ENCODE measurements around the gene NKPD1. TPM values are rescaled to one million over a fixed set of nuclear protein-coding genes. Genes with fewer than 3 reads are reported as not detected.

NKPD1 gene
- total RNA-seq, 3 donors from 2014 or later = 0.16 to 1.3 (median 1.0) TPM

GRCh38 chr19:45145270-45146189 is 15.3 kb downstream of the NKPD1 start:
- Histone ChIP-seq H3K36me3 (no peaks in the 10 kb centered on the region), H3K27me3 (no peaks in the 10 kb centered on the region), H3K27ac (no peak overlapping the region), H3K4me3 (no peak overlapping the region), H3K9me3 (no peaks in the 10 kb centered on the region), H3K4me1 (no peaks in the 10 kb centered on the region)
- TF ChIP-seq POLR2A (IDR thresholded peaks at IDR 0.05) (no peak), POLR2AphosphoS5 (IDR thresholded peaks at IDR 0.05) (no peak), CTCF (IDR thresholded peaks at IDR 0.05) (no peak)
- DNase-seq (ENCODE audit: low spot score in 2 of 2) = no peak
- intact Hi-C loops (cut with DNase I; ENCODE audit: low total_unique reads) = no loop called here

GRCh38 chr19:45144431-45145269 is 16.1 kb downstream of the NKPD1 start:
- Histone ChIP-seq H3K9me3 (no peaks in the 10 kb centered on the region), H3K36me3 (no peaks in the 10 kb centered on the region), H3K27ac (no peak overlapping the region)

GRCh38 chr19:45142726-45143110 is 18.1 kb downstream of the NKPD1 start:
- no peaks in the 10 kb centered on the region for H3K4me1 ChIP-seq
- no peak overlapping the region for H3K4me3 ChIP-seq
- intact Hi-C loops (cut with DNase I; ENCODE audit: low total_unique reads) = no loop called here
- no peaks in the 10 kb centered on the region for H3K36me3 ChIP-seq
- no peak for DNase-seq (ENCODE audit: low spot score in 2 of 2)
- TF ChIP-seq CTCF (IDR thresholded peaks at IDR 0.05) = no peak
- TF ChIP-seq POLR2AphosphoS5 (IDR thresholded peaks at IDR 0.05) = no peak
- no peak for TF ChIP-seq POLR2A (IDR thresholded peaks at IDR 0.05)
- H3K27ac ChIP-seq = no peak overlapping the region
- no peaks in the 10 kb centered on the region for H3K9me3 ChIP-seq
- no peaks in the 10 kb centered on the region for H3K27me3 ChIP-seq

More at GRCh38 chr19:45144431-45145269, 16.1 kb downstream of the NKPD1 start:
- TF ChIP-seq POLR2AphosphoS5 (IDR thresholded peaks at IDR 0.05) (no peak), CTCF (IDR thresholded peaks at IDR 0.05) (no peak), POLR2A (IDR thresholded peaks at IDR 0.05) (no peak)
- intact Hi-C loops (cut with DNase I; ENCODE audit: low total_unique reads) = no loop called here
- H3K4me3 ChIP-seq = no peak overlapping the region
- no peaks in the 10 kb centered on the region for H3K27me3 ChIP-seq
- no peak for DNase-seq (ENCODE audit: low spot score in 2 of 2)
- no peaks in the 10 kb centered on the region for H3K4me1 ChIP-seq

GRCh38 chr19:45142016-45142725 is 18.6 kb downstream of the NKPD1 start:
- Histone ChIP-seq H3K9me3 (no peaks in the 10 kb centered on the region), H3K36me3 (no peaks in the 10 kb centered on the region), H3K4me3 (no peak overlapping the region), H3K27ac (no peak overlapping the region), H3K4me1 (no peaks in the 10 kb centered on the region), H3K27me3 (no peaks in the 10 kb centered on the region)
- TF ChIP-seq POLR2A (IDR thresholded peaks at IDR 0.05) = no peak
- TF ChIP-seq POLR2AphosphoS5 (IDR thresholded peaks at IDR 0.05) = no peak
- TF ChIP-seq CTCF (IDR thresholded peaks at IDR 0.05) = no peak
- no peak for DNase-seq (ENCODE audit: low spot score in 2 of 2)
- intact Hi-C loops (cut with DNase I; ENCODE audit: low total_unique reads) = no loop called here

All from breast epithelium (tissue), 4 donors.